OCI-LY3 (cell line): Measurements from ENCODE around the gene GPR61.

Experiments
- H2AFZ ChIP-seq: fragments of 200-600, 300-600 bp; shearing (Covaris generic); 2 replicates; pipeline ENCODE4 v1.6.0; 2014; ENCODE audit warnings: antibody characterized with exemption, low read depth, low read length
- H3K27ac ChIP-seq: fragments of 200-600, 300-600 bp; sonication (generic); 2 replicates; pipeline ENCODE4 v1.5.1; 2014; ENCODE audit warnings: mild to moderate bottlenecking, low read length, moderate library complexity, mixed read lengths
- H3K27me3 ChIP-seq: fragments of 200-600, 300-600 bp; sonication (generic); 2 replicates; pipeline ENCODE4 v1.6.1; 2014; ENCODE audit warnings: low read depth, low read length, mixed read lengths
- H3K36me3 ChIP-seq: fragments of 200-600, 300-600 bp; sonication (generic); replicated peaks from 2 replicates; pipeline ENCODE3; 2014; ENCODE audit warnings: low read depth, low read length, mixed read lengths
- H3K4me1 ChIP-seq: fragments of 300-600, 200-600 bp; sonication (generic); 2 replicates; pipeline ENCODE4 v1.6.1; 2014; ENCODE audit warnings: low read length, mixed read lengths
- H3K4me2 ChIP-seq: fragments of 200-600, 300-600 bp; sonication (generic); 2 replicates; pipeline ENCODE4 v1.6.1; 2014; ENCODE audit warnings: low read length, mixed read lengths
- H3K4me3 ChIP-seq: fragments of 300-600, 200-600 bp; sonication (generic); 2 replicates; pipeline ENCODE4 v1.5.1; 2014; ENCODE audit warnings: antibody characterized with exemption, mild to moderate bottlenecking, low read length, moderate library complexity
- H3K79me2 ChIP-seq: fragments of 300-600, 200-600 bp; shearing (Covaris generic); 2 replicates; pipeline ENCODE4 v1.6.1; 2014; ENCODE audit warnings: mild to moderate bottlenecking, low read length, mixed read lengths
- H3K9ac ChIP-seq: fragments of 300-600, 200-600 bp; shearing (Covaris generic); 2 replicates; pipeline ENCODE4 v1.6.0; 2014; ENCODE audit warnings: mild to moderate bottlenecking, low read length, moderate library complexity
- H3K9me3 ChIP-seq: fragments of 200-600, 300-600 bp; shearing (Covaris generic); 2 replicates; pipeline ENCODE4 v1.6.1; 2014; ENCODE audit warnings: low read length, mixed read lengths; ENCODE audit not compliant: insufficient read depth
- H4K20me1 ChIP-seq: fragments of 200-600, 300-600 bp; sonication (generic); 2 replicates; pipeline ENCODE4 v1.6.1; 2016; ENCODE audit warnings: low read length, mixed read lengths; ENCODE audit not compliant: insufficient read depth
- EZH2phosphoT487 ChIP-seq: fragments of 200-600 bp; shearing (Covaris generic); IDR thresholded peaks from 2 replicates; pipeline ENCODE4 v1.6.1; 2018; ENCODE audit warnings: antibody characterized with exemption, mixed run types, low read depth
- TF ChIP-seq, protein P1 (sequence below): fragments of 200-600, 300-600 bp; sonication (generic); IDR thresholded peaks from 2 replicates; pipeline ENCODE4 v1.5.1; 2014; ENCODE audit warnings: antibody characterized with exemption, low read length, low read depth

GPR61 gene

DNA sequence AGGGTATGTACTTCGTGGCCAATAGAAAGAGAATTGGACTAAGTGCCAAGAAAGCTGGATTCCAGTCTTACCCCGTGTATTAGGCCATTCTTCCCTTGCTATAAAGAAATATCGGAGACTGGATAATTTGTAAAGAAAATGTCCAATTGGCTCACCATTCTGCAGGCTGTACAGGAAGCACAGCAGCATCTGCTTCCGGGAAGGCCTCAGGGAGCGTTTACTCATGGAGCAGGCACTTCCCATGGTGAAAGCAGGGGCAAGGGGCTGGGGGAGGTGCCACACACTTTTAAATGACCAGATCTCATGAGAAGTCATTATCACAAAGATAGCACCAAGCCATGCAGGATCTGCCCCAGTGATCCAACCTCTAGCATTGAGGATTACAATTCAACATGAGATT lies 22.3 kb upstream of the GPR61 start:
- Histone ChIP-seq H3K9ac (no peak overlapping the region), H3K4me3 (no peak overlapping the region), H3K4me2 (no peak overlapping the region), H3K27me3 (no peaks in the 10 kb centered on the region), H3K79me2 (no peaks in the 10 kb centered on the region), H3K4me1 (peaks cover 14% of the 10 kb centered on the region), H2AFZ (no peak overlapping the region), H3K27ac (no peak overlapping the region), H3K36me3 (no peaks in the 10 kb centered on the region), H3K9me3 (no peaks in the 10 kb centered on the region), H4K20me1 (no peaks in the 10 kb centered on the region)
- no peak for TF ChIP-seq EZH2phosphoT487
- TF ChIP-seq, protein P1, sequence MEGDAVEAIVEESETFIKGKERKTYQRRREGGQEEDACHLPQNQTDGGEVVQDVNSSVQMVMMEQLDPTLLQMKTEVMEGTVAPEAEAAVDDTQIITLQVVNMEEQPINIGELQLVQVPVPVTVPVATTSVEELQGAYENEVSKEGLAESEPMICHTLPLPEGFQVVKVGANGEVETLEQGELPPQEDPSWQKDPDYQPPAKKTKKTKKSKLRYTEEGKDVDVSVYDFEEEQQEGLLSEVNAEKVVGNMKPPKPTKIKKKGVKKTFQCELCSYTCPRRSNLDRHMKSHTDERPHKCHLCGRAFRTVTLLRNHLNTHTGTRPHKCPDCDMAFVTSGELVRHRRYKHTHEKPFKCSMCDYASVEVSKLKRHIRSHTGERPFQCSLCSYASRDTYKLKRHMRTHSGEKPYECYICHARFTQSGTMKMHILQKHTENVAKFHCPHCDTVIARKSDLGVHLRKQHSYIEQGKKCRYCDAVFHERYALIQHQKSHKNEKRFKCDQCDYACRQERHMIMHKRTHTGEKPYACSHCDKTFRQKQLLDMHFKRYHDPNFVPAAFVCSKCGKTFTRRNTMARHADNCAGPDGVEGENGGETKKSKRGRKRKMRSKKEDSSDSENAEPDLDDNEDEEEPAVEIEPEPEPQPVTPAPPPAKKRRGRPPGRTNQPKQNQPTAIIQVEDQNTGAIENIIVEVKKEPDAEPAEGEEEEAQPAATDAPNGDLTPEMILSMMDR = no peak

- TF ChIP-seq, protein P1 = no peak
- TF ChIP-seq EZH2phosphoT487 = no peak
- Histone ChIP-seq H3K9ac (no peak overlapping the region), H3K79me2 (no peaks in the 10 kb centered on the region), H4K20me1 (no peaks in the 10 kb centered on the region), H3K4me2 (no peak overlapping the region), H3K36me3 (no peaks in the 10 kb centered on the region), H3K4me1 (peaks cover 24% of the 10 kb centered on the region), H3K27me3 (no peaks in the 10 kb centered on the region), H3K4me3 (no peak overlapping the region), H3K27ac (no peak overlapping the region), H2AFZ (no peak overlapping the region), H3K9me3 (no peaks in the 10 kb centered on the region)
These were observed 18.4 kb upstream of the GPR61 start for GRCh38 chr1:109521002-109521951.

- no peaks in the 10 kb centered on the region for H3K27me3 ChIP-seq
- H2AFZ ChIP-seq = no peak overlapping the region
These were observed 17.6 kb upstream of the GPR61 start for GRCh38 chr1:109522026-109522425.

DNA sequence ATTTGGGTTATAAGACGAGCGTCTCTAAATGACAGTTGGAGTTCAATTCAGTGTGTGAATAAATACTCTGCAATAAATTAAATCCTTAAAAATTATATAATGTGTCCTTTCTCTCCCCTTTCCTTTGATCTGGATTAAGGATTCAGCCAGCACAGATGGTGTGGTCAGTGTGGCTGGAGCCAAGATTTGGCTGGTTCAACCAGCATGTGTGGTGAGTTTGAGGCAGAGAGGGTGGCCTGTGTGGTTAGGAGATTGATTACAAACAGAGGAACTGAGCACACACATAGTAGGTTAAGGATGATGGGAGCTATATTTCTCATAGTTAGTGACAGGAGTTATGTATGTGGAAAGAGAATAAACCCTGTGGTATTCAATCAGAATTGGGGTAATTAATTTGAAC lies 16.0 kb upstream of the GPR61 start:
- Histone ChIP-seq H4K20me1 (no peaks in the 10 kb centered on the region), H2AFZ (no peak overlapping the region), H3K27ac (no peak overlapping the region), H3K27me3 (no peaks in the 10 kb centered on the region), H3K79me2 (no peaks in the 10 kb centered on the region), H3K36me3 (no peaks in the 10 kb centered on the region), H3K4me2 (no peak overlapping the region), H3K9ac (no peak overlapping the region), H3K4me3 (no peak overlapping the region), H3K9me3 (no peaks in the 10 kb centered on the region), H3K4me1 (peaks cover 38% of the 10 kb centered on the region)
- no peak for TF ChIP-seq EZH2phosphoT487
- TF ChIP-seq, protein P1 = no peak

More at GRCh38 chr1:109522026-109522425, 17.6 kb upstream of the GPR61 start:
- Histone ChIP-seq H3K36me3 (no peaks in the 10 kb centered on the region), H3K9me3 (no peaks in the 10 kb centered on the region), H3K4me2 (no peak overlapping the region), H4K20me1 (no peaks in the 10 kb centered on the region), H3K4me1 (peaks cover 30% of the 10 kb centered on the region), H3K9ac (no peak overlapping the region), H3K27ac (no peak overlapping the region), H3K79me2 (no peaks in the 10 kb centered on the region), H3K4me3 (no peak overlapping the region)
- TF ChIP-seq, protein P1 = no peak
- TF ChIP-seq EZH2phosphoT487 = no peak
